Keratinocyte (primary cell): ENCODE data around the gene TMEM37. TPM values are rescaled to one million over a fixed set of nuclear protein-coding genes. Genes with fewer than 3 reads are reported as not detected.
A peak's percentile ranks its signal among the peaks of the same experiment; 100 is the strongest.

Experiments
- DNase-seq: peaks from one replicate; pipeline ENCODE4 v3.0.0-alpha.2; 2011; ENCODE audit warnings: low read depth, missing footprints, low spot score
- FAIRE-seq: peaks from 2 replicates; lab custom pipeline; 2011; peaks lifted over from hg19 to GRCh38; lab: Jason Lieb, UNC
- H2AFZ ChIP-seq: 2 replicates; pipeline ENCODE4 v1.6.0; 2012; ENCODE audit warnings: low read length, control low read depth, inconsistent platforms; ENCODE audit not compliant: control insufficient read depth
- H3K27ac ChIP-seq: 2 replicates; pipeline ENCODE4 v1.5.1; 2011; ENCODE audit warnings: low read length; ENCODE audit not compliant: control insufficient read depth, insufficient read depth
- H3K27me3 ChIP-seq: 3 replicates; pipeline ENCODE4 v1.6.0; 2011; ENCODE audit warnings: low read length; ENCODE audit not compliant: control insufficient read depth, insufficient read depth; ENCODE audit errors: extremely low read depth
- H3K36me3 ChIP-seq, 2 experiments: 2 replicates in 1 of 2; 3 replicates in 1 of 2; pipeline ENCODE4 v1.5.1; 2011; ENCODE audit warnings: low read length in 2 of 2, mild to moderate bottlenecking in 1 of 2; ENCODE audit not compliant: control insufficient read depth in 2 of 2, insufficient read depth in 2 of 2; ENCODE audit errors: extremely low read depth in 1 of 2
- H3K4me1 ChIP-seq: 3 replicates; pipeline ENCODE4 v1.5.1; 2011; ENCODE audit warnings: low read length; ENCODE audit not compliant: control insufficient read depth, insufficient read depth; ENCODE audit errors: extremely low read depth
- H3K4me2 ChIP-seq: 3 replicates; pipeline ENCODE4 v1.6.0; 2011; ENCODE audit warnings: low read depth, low read length; ENCODE audit not compliant: control insufficient read depth, insufficient read depth; ENCODE audit errors: extremely low read depth
- H3K4me3 ChIP-seq, 3 experiments: fragments of 200-600 bp in 1 of 3; sonication (generic) in 1 of 3; 2 replicates in 2 of 3; 3 replicates in 1 of 3; pipeline ENCODE4 v1.5.1; 2011 to 2016; ENCODE audit warnings: low read length in 3 of 3, mild to moderate bottlenecking in 3 of 3, control low read depth in 2 of 3, inconsistent platforms in 1 of 3, low read depth in 1 of 3, mixed read lengths in 1 of 3, mixed run types in 1 of 3, moderate library complexity in 1 of 3; ENCODE audit not compliant: control insufficient read depth in 2 of 3, insufficient read depth in 2 of 3; ENCODE audit errors: extremely low read depth in 1 of 3
- H3K79me2 ChIP-seq: 2 replicates; pipeline ENCODE4 v1.6.0; 2012; ENCODE audit warnings: low read length; ENCODE audit not compliant: control insufficient read depth, insufficient read depth
- H3K9ac ChIP-seq: 3 replicates; pipeline ENCODE4 v1.6.0; 2011; ENCODE audit warnings: low read length; ENCODE audit not compliant: control insufficient read depth, insufficient read depth; ENCODE audit errors: extremely low read depth
- H3K9me1 ChIP-seq: 3 replicates; pipeline ENCODE4 v1.6.0; 2011; ENCODE audit warnings: low read length; ENCODE audit not compliant: control insufficient read depth, insufficient read depth; ENCODE audit errors: extremely low read depth
- H3K9me3 ChIP-seq: 2 replicates; pipeline ENCODE4 v1.5.1; 2012; ENCODE audit warnings: low read depth, low read length; ENCODE audit not compliant: control insufficient read depth
- H4K20me1 ChIP-seq: 3 replicates; pipeline ENCODE4 v1.6.0; 2011; ENCODE audit warnings: low read length; ENCODE audit not compliant: control insufficient read depth, insufficient read depth; ENCODE audit errors: extremely low read depth
- CTCF ChIP-seq, 3 experiments: IDR thresholded peaks in 1 of 3; conservative IDR thresholded peaks in 1 of 3; optimal IDR thresholded peaks in 1 of 3; 2 replicates in 2 of 3; 3 replicates in 1 of 3; pipeline versions ENCODE3 to v1.5.1; 2011; ENCODE audit warnings: low read length in 3 of 3, mild to moderate bottlenecking in 3 of 3, moderate library complexity in 2 of 3, control low read depth in 1 of 3, inconsistent platforms in 1 of 3; ENCODE audit not compliant: insufficient read depth in 2 of 3; ENCODE audit errors: extremely low read depth in 1 of 3
- EZH2 ChIP-seq: IDR thresholded peaks from one replicate; pipeline ENCODE4 v1.6.1; 2012; ENCODE audit warnings: inconsistent platforms, mild to moderate bottlenecking, low read length, moderate library complexity
- dilution Hi-C: fragments of 300-500 bp; cut with MboI; formaldehyde crosslinking; loops from one replicate; pipeline ENCODE4 v1.7.0; 2020; ENCODE audit warnings: low sequenced_read_pairs; ENCODE audit not compliant: extremely low pct_ligation_motif_present
- polyA plus RNA-seq, 5 experiments: library from polyadenylated mRNA; depleted of rRNA in 3 of 5; stranded (reverse) in 3 of 5; stranded (forward) in 1 of 5; unstranded in 1 of 5; fragments of >200 nt; gene quantifications; 1 replicate in 1 of 5; 2 replicates in 3 of 5; 3 replicates in 1 of 5; pipeline versions ENCODE4 v1.2.1 to v1.2.3, GENCODE V29; 2011 to 2012; ENCODE audit warnings: missing spikeins in 2 of 5, low read depth in 1 of 5, low replicate concordance in 1 of 5

Gene TMEM37
- polyA plus RNA-seq, 1 donor (not counting 4 experiments of a cell fraction or from before 2014, with no cell fraction given), result 0.18 TPM

DNA sequence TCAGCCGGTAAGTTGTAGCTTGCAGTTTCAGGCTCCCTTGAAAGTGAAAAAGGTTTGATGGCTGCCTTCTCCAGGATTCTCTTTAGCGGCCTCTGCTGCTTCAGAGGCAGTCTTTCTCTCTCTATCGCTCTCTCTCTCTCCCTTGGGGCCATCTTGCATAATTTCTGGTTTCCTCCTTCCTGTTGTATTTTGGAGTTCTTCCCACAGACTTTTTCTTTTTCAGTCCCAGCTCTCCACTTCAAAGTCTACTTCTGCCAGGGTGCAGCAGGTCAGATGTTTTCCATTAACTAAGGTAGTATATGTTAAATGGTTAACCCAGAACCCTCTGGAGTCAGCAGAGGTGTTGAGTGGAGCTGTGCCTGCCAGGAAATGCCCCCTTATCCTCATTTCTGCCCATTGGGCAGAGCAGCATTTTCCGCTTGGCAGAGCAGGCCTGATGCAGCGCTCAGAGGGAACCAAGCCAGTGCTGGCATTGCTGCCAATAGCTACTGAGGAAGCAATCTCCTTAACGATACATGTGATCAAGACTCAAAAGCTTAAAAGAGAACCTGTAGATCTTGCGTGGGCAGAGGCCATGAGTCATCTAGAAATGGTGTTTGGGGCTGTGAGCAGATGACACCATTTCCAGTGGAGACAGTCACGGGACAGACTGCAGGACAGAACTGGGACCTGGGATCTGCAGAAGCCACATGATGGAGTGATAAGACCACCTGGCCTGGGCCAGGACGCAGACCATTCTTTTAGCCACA, 44.1 kb upstream of the TMEM37 start:
- H3K9me1 ChIP-seq, result no peaks in the 10 kb centered on the region
- no peak for TF ChIP-seq EZH2
- TF ChIP-seq CTCF (optimal IDR thresholded peaks at IDR 0.05 in 1 of 3, IDR thresholded peaks at IDR 0.05 in 1 of 3, conservative IDR thresholded peaks at IDR 0.05 in 1 of 3; ENCODE audit: extremely low read depth in 1 of 3, insufficient read depth in 2 of 3, low read length in 3 of 3), result peak in 2 of 3 experiments; percentile 16 to 48
- no peaks in the 10 kb centered on the region for H3K27me3 ChIP-seq
- H4K20me1 ChIP-seq, result no peaks in the 10 kb centered on the region
- peaks cover 22% of the 10 kb centered on the region for H3K4me1 ChIP-seq
- H3K9me3 ChIP-seq, result no peaks in the 10 kb centered on the region
- no peaks in the 10 kb centered on the region for H3K36me3 ChIP-seq
- peak overlapping the region; percentile 50 for H2AFZ ChIP-seq
- no peak for DNase-seq
- no peak overlapping the region for H3K4me3 ChIP-seq
- H3K79me2 ChIP-seq, result no peaks in the 10 kb centered on the region
- H3K27ac ChIP-seq, result peak overlapping the region; percentile 24
- dilution Hi-C loops, result no loop called here
- H3K9ac ChIP-seq, result no peak overlapping the region
- FAIRE-seq, result peak; percentile 61
- peak overlapping the region; percentile 49 for H3K4me2 ChIP-seq

- Histone ChIP-seq H3K27ac (no peak overlapping the region), H3K36me3 (no peaks in the 10 kb centered on the region), H3K9ac (no peak overlapping the region), H3K9me1 (no peaks in the 10 kb centered on the region), H3K4me1 (peaks cover 22% of the 10 kb centered on the region), H3K4me3 (no peak overlapping the region), H4K20me1 (no peaks in the 10 kb centered on the region), H3K9me3 (no peaks in the 10 kb centered on the region), H3K27me3 (no peaks in the 10 kb centered on the region), H3K4me2 (peak overlapping the region; percentile 44), H3K79me2 (no peaks in the 10 kb centered on the region), H2AFZ (no peak overlapping the region)
- no peak for TF ChIP-seq CTCF (optimal IDR thresholded peaks at IDR 0.05 in 1 of 3, IDR thresholded peaks at IDR 0.05 in 1 of 3, conservative IDR thresholded peaks at IDR 0.05 in 1 of 3; ENCODE audit: extremely low read depth in 1 of 3, insufficient read depth in 2 of 3, low read length in 3 of 3)
- no peak for TF ChIP-seq EZH2
- dilution Hi-C loops, result no loop called here
- DNase-seq, result no peak
- FAIRE-seq, result peak; percentile 67
Measured at GRCh38 chr2:119389615-119390306, 41.9 kb upstream of the TMEM37 start.
